A549 treated with Hydrocortisone at 1 μM for 4 hours (cell line): ENCODE results near the gene OXCT1. TPM values are rescaled to one million over a fixed set of nuclear protein-coding genes. Genes with fewer than 3 reads are reported as not detected.

Source experiments
- total RNA-seq: library from RNA; stranded (reverse); fragments of 200-300 nt; extraction: Qiagen RNA extraction; gene quantifications from 5 replicates; pipeline ENCODE4 v1.2.3, GENCODE V29; 2022

OXCT1 gene
- 2.2 to 3.5 TPM (median 2.6 TPM) in 5 replicates for total RNA-seq

GRCh38 chr5:41869724-41870626, at the start of gene OXCT1:
Gene OXCT1 (minus strand): TSS chr5:41870425. CDS start chr5:41870358, 67 bp downstream.

GRCh38 chr5:41903892-41904799, 33.9 kb upstream of the OXCT1 start, which contains the start of gene RIMOC1:
Gene RIMOC1 (plus strand): TSS chr5:41904344. CDS start chr5:41904368, 24 bp downstream.

Other genes with a start within 250 kb of the OXCT1 start
- gene RIMOC1, start 33.9 kb upstream of the OXCT1 start, total RNA-seq: 9.3 to 14.2 TPM (median 10.6 TPM) in 5 replicates
- gene FBXO4, start 54.9 kb upstream of the OXCT1 start, total RNA-seq: 5.2 to 7.3 TPM (median 6.9 TPM) in 5 replicates